ENCODE data around the gene EPHA4. TPM values are rescaled to one million over a fixed set of nuclear protein-coding genes. Genes with fewer than 3 reads are reported as not detected.

Gene EPHA4
- total RNA-seq, 1 experiment from 2014 or later: 3.3 TPM

GRCh38 chr2:221454459-221455105 lies 117.5 kb downstream of the EPHA4 start:
- no peaks in the 10 kb centered on the region for H3K9me3 ChIP-seq (ENCODE audit: low read length)
- H3K9me2 ChIP-seq (replicated peaks; ENCODE audit: low read length): no peaks in the 10 kb centered on the region
- TF ChIP-seq EZH2phosphoT487 (IDR thresholded peaks at IDR 0.05; ENCODE audit: borderline replicate concordance, low read length) (no peak), EZH2 (IDR thresholded peaks at IDR 0.05; ENCODE audit: low read length, unreplicated experiment) (no peak), CTCF (conservative IDR thresholded peaks at IDR 0.05; ENCODE audit: low read depth, low read length) (no peak)
- intact Hi-C loops (cut with micrococcal nuclease): no loop called here
- BruUV-seq (replicated peaks): no TSS peak
- H3K36me3 ChIP-seq (ENCODE audit: low read depth, low read length): no peaks in the 10 kb centered on the region
- no peak overlapping the region for H3K27ac ChIP-seq (ENCODE audit: low read length)
- no peak for DNase-seq
- ChIA-PET POLR2A (ENCODE audit: unreplicated experiment) (no interaction called here), CTCF (no interaction called here)
- no peaks in the 10 kb centered on the region for H3K27me3 ChIP-seq (ENCODE audit: low read length)
- H3K4me3 ChIP-seq (ENCODE audit: low read length): no peak overlapping the region
- H3K9ac ChIP-seq (ENCODE audit: low read length): no peak overlapping the region
- no peaks in the 10 kb centered on the region for H4K20me1 ChIP-seq (ENCODE audit: low read length)
- no peaks in the 10 kb centered on the region for H3K79me2 ChIP-seq (ENCODE audit: low read length)
- no peak overlapping the region for H3K4me2 ChIP-seq (ENCODE audit: low read length)
- no peak for ATAC-seq
- H3K4me1 ChIP-seq (ENCODE audit: insufficient read depth, low read length): no peaks in the 10 kb centered on the region
- no peaks in the 10 kb centered on the region for H3F3A ChIP-seq (ENCODE audit: low read length, unreplicated experiment)
- no peak overlapping the region for H2AFZ ChIP-seq (ENCODE audit: low read length)

- POLR2A ChIA-PET (ENCODE audit: unreplicated experiment): no interaction called here
These were observed 120.0 kb downstream of the EPHA4 start for GRCh38 chr2:221451862-221452788.

More at GRCh38 chr2:221451862-221452788, 120.0 kb downstream of the EPHA4 start:
- H3K9me2 ChIP-seq (replicated peaks; ENCODE audit: low read length): no peaks in the 10 kb centered on the region
- TF ChIP-seq CTCF (conservative IDR thresholded peaks at IDR 0.05; ENCODE audit: low read depth, low read length) (no peak), EZH2phosphoT487 (IDR thresholded peaks at IDR 0.05; ENCODE audit: borderline replicate concordance, low read length) (no peak), EZH2 (IDR thresholded peaks at IDR 0.05; ENCODE audit: low read length, unreplicated experiment) (no peak)
- no peaks in the 10 kb centered on the region for H3K27me3 ChIP-seq (ENCODE audit: low read length)
- no peaks in the 10 kb centered on the region for H3K9me3 ChIP-seq (ENCODE audit: low read length)
- no peaks in the 10 kb centered on the region for H4K20me1 ChIP-seq (ENCODE audit: low read length)
- no peaks in the 10 kb centered on the region for H3F3A ChIP-seq (ENCODE audit: low read length, unreplicated experiment)
- H3K27ac ChIP-seq (ENCODE audit: low read length): no peak overlapping the region
- intact Hi-C loops (cut with micrococcal nuclease): no loop called here
- no peak overlapping the region for H2AFZ ChIP-seq (ENCODE audit: low read length)
- H3K4me3 ChIP-seq (ENCODE audit: low read length): no peak overlapping the region
- BruUV-seq (replicated peaks): no TSS peak
- H3K4me1 ChIP-seq (ENCODE audit: insufficient read depth, low read length): 0 out of 2 replicates have a peak, but pooled peaks cover 4% of the 10 kb centered on the region
- DNase-seq (no peak), ATAC-seq (no peak)
- H3K36me3 ChIP-seq (ENCODE audit: low read depth, low read length): no peaks in the 10 kb centered on the region
- H3K4me2 ChIP-seq (ENCODE audit: low read length): no peak overlapping the region
- H3K79me2 ChIP-seq (ENCODE audit: low read length): no peaks in the 10 kb centered on the region
- CTCF ChIA-PET: no interaction called here
- H3K9ac ChIP-seq (ENCODE audit: low read length): no peak overlapping the region
